BJ (cell line): Measurements from ENCODE around the gene IGFLR1. TPM values are rescaled to one million over a fixed set of nuclear protein-coding genes. Genes with fewer than 3 reads are reported as not detected.

ENCODE experiments used
- CTCF ChIA-PET: fragments of 350-600 bp; formaldehyde crosslinking; extraction: SDS; loops from one replicate; lab custom pipeline; 2021; ENCODE audit warnings: antibody characterized with exemption, inconsistent platforms; lab: Yijun Ruan, JAX
- POLR2A ChIA-PET: fragments of 300-600 bp; sonication (Branson Sonifier 250); formaldehyde crosslinking; extraction: SDS; loops from one replicate; lab custom pipeline; 2021; ENCODE audit warnings: antibody characterized with exemption; lab: Charles Lee
- DNase-seq: peaks from one replicate; pipeline ENCODE4 v3.0.0-alpha.2; 2011; ENCODE audit warnings: low read depth
- H3K27me3 ChIP-seq: 2 replicates; pipeline ENCODE4 v1.6.0; 2011; ENCODE audit warnings: low read length; ENCODE audit not compliant: control insufficient read depth, insufficient read depth
- H3K36me3 ChIP-seq: 2 replicates; pipeline ENCODE4 v1.5.1; 2011; ENCODE audit warnings: low read length; ENCODE audit not compliant: control insufficient read depth, insufficient read depth
- H3K4me3 ChIP-seq: 2 replicates; pipeline ENCODE4 v1.5.1; 2011; ENCODE audit warnings: low read depth, mild to moderate bottlenecking, control low read depth, low read length
- polyA plus RNA-seq: library from polyadenylated mRNA; depleted of rRNA; stranded (reverse); fragments of >200 nt; gene quantifications from 2 replicates; pipeline ENCODE4 v1.2.3, GENCODE V29; 2011; rRNA removed
- TF ChIP-seq, protein P1 (sequence below): IDR thresholded peaks from 2 replicates; pipeline ENCODE4 v1.5.1; 2011; ENCODE audit warnings: low read depth, mild to moderate bottlenecking, control low read depth, inconsistent platforms, low read length, moderate library complexity; ENCODE audit not compliant: insufficient read depth

Gene IGFLR1
- polyA plus RNA-seq, 1 experiment, result 1.9 TPM

DNA sequence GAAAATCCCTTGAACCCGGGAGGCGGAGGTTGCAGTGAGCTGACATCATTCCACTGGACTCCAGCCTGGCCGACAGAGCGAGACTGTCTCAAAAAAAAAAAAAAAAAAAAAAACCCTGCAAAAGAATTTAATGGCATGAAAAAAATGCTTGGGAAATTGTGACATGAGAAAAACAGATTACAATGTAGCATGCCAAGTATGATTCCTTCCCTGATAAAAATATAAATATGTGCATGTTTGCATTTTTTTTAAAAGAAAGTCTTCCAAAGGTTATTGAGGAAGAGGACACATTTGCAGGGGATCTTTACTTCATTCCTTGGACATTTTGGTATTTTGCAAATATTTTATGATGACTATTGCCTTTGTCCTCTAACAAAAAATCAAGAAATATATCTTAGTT lies 52.4 kb downstream of the IGFLR1 start:
- Histone ChIP-seq H3K4me3 (no peak overlapping the region), H3K27me3 (no peaks in the 10 kb centered on the region), H3K36me3 (no peaks in the 10 kb centered on the region)
- TF ChIP-seq, protein P1, sequence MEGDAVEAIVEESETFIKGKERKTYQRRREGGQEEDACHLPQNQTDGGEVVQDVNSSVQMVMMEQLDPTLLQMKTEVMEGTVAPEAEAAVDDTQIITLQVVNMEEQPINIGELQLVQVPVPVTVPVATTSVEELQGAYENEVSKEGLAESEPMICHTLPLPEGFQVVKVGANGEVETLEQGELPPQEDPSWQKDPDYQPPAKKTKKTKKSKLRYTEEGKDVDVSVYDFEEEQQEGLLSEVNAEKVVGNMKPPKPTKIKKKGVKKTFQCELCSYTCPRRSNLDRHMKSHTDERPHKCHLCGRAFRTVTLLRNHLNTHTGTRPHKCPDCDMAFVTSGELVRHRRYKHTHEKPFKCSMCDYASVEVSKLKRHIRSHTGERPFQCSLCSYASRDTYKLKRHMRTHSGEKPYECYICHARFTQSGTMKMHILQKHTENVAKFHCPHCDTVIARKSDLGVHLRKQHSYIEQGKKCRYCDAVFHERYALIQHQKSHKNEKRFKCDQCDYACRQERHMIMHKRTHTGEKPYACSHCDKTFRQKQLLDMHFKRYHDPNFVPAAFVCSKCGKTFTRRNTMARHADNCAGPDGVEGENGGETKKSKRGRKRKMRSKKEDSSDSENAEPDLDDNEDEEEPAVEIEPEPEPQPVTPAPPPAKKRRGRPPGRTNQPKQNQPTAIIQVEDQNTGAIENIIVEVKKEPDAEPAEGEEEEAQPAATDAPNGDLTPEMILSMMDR, result no peak
- CTCF ChIA-PET, result interaction anchor here (1.0 kb wide), 1 partner anchor 130 kb away, joined by 3 read pairs; no protein-coding TSS in a partner anchor
- POLR2A ChIA-PET, result no interaction called here
- no peak for DNase-seq

Other genes starting within 250 kb of the IGFLR1 start
- gene DMKN, start 228.8 kb downstream of the IGFLR1 start, polyA plus RNA-seq, result 1.0 and 1.5 TPM in 2 replicates
- gene SBSN, start 214.1 kb downstream of the IGFLR1 start, polyA plus RNA-seq, result 0.70 and 1.6 TPM in 2 replicates
- gene GAPDHS, start 209.0 kb downstream of the IGFLR1 start, polyA plus RNA-seq, result not detected in 2 replicates
- gene TMEM147, start 196.8 kb downstream of the IGFLR1 start, polyA plus RNA-seq, result 167 and 200 TPM in 2 replicates
- not detected in 2 replicates for gene ATP4A, start 178.8 kb downstream of the IGFLR1 start, polyA plus RNA-seq
- not detected in 2 replicates for gene PMIS2, start 156.3 kb downstream of the IGFLR1 start, polyA plus RNA-seq
- gene HAUS5, start 129.7 kb downstream of the IGFLR1 start, polyA plus RNA-seq, result 2.3 and 3.9 TPM in 2 replicates
- gene RBM42, start 113.4 kb downstream of the IGFLR1 start, polyA plus RNA-seq, result 36.8 and 52.6 TPM in 2 replicates
- 0.47 and 0.54 TPM in 2 replicates for gene ETV2, start 100.7 kb downstream of the IGFLR1 start, polyA plus RNA-seq
- 463 and 510 TPM in 2 replicates for gene COX6B1, start 94.1 kb downstream of the IGFLR1 start, polyA plus RNA-seq
- 0.17 and 0.39 TPM in 2 replicates for gene UPK1A, start 75.9 kb downstream of the IGFLR1 start, polyA plus RNA-seq
- not detected in 2 replicates for gene ZBTB32, start 37.9 kb downstream of the IGFLR1 start, polyA plus RNA-seq
- gene KMT2B, start 24.4 kb downstream of the IGFLR1 start, polyA plus RNA-seq, result 6.1 and 13.3 TPM in 2 replicates
- gene U2AF1L4, start 3.0 kb upstream of the IGFLR1 start, polyA plus RNA-seq, result 18.3 and 20.3 TPM in 2 replicates
- 65.4 and 76.2 TPM in 2 replicates for gene PSENEN, start 3.2 kb upstream of the IGFLR1 start, polyA plus RNA-seq
- 8.9 and 15.0 TPM in 2 replicates for gene LIN37, start 6.1 kb upstream of the IGFLR1 start, polyA plus RNA-seq
- gene HSPB6, start 14.6 kb upstream of the IGFLR1 start, polyA plus RNA-seq, result 21.0 and 27.2 TPM in 2 replicates
- gene PROSER3, start 15.7 kb upstream of the IGFLR1 start, polyA plus RNA-seq, result 6.9 and 9.4 TPM in 2 replicates
- gene ARHGAP33, start 33.1 kb upstream of the IGFLR1 start, polyA plus RNA-seq, result 1.1 and 3.6 TPM in 2 replicates
- gene PRODH2, start 70.4 kb upstream of the IGFLR1 start, polyA plus RNA-seq, result not detected in 2 replicates
- not detected in 2 replicates for gene NPHS1, start 110.1 kb upstream of the IGFLR1 start, polyA plus RNA-seq
- gene KIRREL2, start 114.5 kb upstream of the IGFLR1 start, polyA plus RNA-seq, result 0.05 TPM in 1 of 2 replicates, not detected in the other
- gene APLP1, start 126.1 kb upstream of the IGFLR1 start, polyA plus RNA-seq, result 6.6 and 11.4 TPM in 2 replicates
- gene NFKBID, start 158.1 kb upstream of the IGFLR1 start, polyA plus RNA-seq, result 2.9 and 4.9 TPM in 2 replicates
- 0.74 and 1.2 TPM in 2 replicates for gene HCST, start 160.1 kb upstream of the IGFLR1 start, polyA plus RNA-seq
- not detected in 2 replicates for gene TYROBP, start 165.8 kb upstream of the IGFLR1 start, polyA plus RNA-seq
- gene LRFN3, start 193.9 kb upstream of the IGFLR1 start, polyA plus RNA-seq, result 0.83 and 1.8 TPM in 2 replicates